GM21381 (cell line): ENCODE data around the gene FBRSL1.

Experiments used
- ATAC-seq: cut with Tn5 transposase; IDR thresholded peaks from one replicate; pipeline ENCODE4 v1.9.1; 2021; ENCODE audit warnings: mild to moderate bottlenecking, moderate library complexity; ENCODE audit not compliant: unreplicated experiment

Gene FBRSL1

DNA sequence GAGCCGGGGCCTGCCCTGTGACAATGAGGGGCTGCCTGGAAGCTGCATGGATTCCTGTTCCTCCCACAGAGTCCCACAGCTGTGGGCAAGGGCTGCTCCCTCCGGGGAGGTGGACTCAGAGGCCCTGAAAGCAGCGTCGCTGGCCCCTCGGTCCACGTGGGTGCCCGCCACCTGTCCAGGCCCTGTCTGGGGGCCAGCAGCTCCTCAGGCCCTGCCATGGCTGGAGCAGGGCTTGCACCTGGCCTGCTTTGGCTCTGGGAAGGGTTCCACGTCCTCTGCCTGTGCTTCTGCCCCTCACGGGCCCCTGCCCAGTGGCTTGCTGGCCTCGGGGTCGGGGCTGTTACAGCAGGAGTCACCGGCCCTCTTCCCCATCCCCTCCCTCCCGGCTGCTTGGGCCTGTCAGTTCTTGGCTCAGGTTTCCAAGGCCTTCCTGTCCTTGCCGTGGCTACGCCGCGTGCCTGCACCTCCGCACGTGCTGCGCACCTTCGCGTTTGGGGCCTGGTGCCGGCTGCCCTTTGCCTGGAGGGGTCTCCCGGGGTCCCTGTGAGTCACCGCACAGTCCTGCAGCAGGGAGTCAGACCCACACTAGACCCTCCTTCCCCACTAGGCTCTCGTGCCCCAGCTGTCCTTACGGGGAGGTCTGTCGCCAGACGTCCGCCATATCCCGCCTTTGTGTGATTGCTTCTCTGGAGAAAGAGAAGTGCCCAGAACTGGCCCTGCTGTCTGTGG, 5.8 kb downstream of the FBRSL1 start:
- no peak for ATAC-seq

DNA sequence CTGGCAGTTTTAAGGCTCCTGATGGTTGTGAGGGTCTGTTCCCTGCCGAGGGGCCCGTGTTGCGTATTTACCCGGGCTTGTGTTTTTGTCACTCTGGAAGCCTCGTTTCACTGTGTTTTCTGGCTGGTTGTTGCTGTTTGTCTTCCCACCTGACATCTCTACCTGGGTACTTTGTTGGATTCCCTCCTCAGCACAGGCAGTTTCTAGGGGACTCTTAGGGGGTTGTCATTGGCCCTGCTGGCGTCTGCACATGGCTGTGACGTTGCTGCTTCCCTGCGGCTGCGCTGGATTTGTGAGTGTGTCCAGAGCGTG, 6.4 kb downstream of the FBRSL1 start:
- ATAC-seq: no peak

DNA sequence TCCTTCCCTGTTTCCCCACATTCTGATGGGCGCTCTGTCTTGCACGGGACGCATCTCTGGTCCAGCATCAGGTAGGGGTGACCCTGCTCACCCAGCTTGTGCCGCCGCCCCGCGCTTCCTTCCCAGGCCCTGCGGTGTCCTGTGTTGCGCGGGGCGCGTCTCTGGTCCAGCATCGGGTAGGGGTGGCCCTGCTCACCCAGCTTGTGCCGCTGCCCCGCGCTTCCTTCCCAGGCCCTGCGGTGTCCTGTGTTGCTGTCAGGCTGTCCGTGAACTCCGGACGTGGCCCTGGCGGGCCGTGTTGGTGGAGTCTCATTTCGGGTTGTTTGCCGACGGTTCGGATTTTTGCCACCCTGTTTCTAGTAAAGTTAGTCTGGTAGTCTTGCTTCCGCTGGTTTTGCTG, 6.8 kb downstream of the FBRSL1 start:
- ATAC-seq: no peak

DNA sequence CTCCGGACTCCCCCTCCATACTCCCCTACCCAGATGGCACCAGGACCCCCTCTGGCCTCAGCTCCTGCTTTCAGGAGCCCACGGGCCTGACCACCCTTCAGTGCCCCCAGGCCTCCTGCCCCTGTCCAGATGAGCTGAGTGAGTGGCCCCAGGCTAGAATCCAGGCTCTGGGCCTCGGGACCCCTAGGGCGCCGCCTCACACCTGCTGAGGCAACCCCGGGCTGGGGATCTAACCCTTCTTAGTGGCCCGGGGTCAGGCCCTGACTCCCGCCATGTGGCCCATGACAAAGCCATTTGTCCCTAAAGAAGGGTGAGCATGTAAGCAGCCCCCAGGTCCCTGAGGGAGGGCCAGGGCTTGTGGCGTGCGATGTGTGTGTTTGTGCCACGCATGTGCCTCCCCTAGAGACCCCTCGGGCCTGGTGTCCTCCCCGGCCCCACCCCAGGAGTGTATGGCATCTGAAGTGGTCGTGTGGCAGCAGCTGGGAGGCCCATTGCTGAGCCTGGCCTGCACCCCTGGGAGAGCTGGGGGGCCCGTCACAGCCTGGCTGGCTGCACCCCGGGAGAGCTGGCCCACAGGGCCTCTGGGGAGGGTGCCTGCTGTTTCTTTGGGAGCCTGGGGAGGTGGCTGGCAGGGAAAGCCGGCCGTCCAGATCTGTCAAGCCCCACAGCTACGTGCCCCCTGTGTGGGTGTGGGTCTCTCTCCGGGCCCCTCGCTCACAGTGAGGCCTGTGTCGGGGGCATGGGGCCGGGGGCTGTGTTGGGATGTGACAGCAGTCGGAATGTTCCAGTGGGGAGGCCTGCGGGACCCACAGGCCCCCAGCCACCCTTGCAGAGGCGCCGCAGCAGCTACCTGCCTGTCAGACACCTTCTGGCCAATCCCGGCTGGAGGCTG, 7.8 kb downstream of the FBRSL1 start:
- ATAC-seq: no peak

DNA sequence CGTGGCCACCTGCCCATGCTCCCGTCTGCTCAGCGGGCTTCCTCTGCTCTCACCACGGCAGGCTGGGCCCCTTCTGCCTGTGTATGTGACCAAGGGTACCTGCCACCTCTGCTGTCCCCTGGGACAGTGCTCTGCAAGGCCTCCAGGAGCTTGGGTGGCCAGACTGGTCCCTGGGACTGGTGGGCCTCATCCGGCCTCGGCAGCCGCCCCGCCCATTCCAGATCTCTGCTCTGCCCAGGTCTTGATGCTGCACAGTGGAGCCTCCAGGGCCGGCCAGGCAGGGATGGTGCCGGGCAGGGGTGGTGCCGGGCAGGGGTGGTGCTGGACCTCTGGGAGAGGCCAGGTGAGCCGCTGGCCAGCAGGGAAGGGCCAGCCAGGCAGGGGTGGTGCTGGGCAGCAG, 9.0 kb downstream of the FBRSL1 start:
- no peak for ATAC-seq

DNA sequence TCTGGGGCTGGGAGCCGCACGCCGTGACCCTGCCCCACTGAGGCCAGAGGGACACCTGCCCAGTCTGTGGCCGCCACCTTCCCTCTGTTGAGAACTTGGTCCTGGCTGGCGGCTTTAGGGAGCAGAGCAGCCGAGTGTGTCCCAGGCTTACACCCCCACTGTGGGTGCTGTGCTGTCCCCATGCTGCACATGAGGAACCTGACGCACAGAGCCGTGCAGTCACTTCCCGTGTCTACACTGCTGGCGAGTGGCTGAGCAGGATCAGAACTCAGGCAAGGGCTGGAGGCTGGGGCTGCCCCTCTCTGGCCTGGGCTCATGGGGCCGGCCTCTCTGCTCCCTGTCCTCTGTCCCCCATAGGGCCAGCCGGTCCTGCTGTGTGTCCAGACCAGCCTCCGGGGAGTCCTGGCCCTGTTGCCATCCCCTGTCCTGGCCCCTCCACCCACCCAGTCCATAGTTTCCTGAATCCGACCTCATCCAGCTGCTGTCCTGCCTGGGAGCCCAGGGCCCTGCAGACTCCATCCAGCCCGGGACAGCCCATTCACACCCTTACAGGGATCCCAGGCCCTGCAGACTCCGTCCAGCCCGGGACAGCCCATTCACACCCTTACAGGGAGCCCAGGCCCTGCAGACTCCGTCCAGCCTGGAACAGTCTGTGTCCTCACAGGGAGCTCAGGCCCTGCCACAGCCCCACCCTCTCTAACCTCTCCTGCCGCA, 10.3 kb downstream of the FBRSL1 start:
- no peak for ATAC-seq

DNA sequence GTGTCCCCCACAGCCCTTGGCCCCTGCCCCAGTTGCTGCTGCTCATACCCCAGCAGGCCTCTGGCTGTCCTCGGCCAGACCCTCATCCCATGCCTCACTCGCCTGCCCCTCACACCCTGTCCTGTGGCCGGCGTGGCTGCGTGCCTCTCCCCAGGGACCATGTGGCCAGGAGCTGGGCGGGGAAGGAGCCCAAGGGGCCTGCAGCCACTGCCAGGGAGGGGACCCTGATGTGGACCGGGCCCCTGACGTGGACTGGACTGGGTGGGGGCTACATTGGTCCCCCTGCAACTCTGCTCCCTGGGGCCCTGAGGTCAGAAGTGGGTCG, 10.9 kb downstream of the FBRSL1 start:
- no peak for ATAC-seq

DNA sequence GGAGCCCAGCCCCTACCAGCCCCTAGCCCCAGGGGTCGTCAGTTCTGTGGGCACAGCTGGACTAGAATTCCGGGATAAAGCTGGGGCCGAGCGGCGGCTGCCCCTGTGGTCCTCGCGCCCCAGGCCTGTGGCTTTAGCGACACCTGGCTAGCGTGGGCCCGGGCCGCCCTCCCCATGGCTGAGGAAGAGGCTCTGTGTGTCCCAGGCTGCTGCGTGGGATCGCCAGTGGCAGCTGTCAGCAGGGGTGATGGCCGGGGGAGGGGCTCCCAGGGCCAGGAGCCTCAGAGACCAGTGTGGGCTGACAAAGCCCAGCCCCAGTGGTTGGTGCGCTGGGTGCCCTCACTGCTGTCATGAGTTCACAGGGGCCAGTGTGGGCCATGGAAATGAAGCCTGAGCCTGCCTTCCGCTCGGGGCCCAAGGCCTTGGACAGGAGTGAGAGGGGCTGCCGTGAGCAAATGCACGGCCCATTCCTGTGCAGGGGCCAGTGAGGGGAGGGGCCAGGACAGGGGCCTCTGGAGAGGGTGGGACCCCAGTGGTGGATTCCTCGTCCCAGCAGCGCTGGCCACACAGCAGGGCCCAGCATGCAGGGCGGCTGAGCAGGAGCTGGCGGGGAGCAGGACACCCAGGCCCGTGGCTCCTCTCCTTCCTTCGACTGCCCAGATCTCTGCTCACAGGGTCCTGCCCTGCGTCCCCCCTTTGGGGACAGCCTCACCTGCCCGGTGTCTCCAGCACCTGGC, 11.4 kb downstream of the FBRSL1 start:
- ATAC-seq: no peak

DNA sequence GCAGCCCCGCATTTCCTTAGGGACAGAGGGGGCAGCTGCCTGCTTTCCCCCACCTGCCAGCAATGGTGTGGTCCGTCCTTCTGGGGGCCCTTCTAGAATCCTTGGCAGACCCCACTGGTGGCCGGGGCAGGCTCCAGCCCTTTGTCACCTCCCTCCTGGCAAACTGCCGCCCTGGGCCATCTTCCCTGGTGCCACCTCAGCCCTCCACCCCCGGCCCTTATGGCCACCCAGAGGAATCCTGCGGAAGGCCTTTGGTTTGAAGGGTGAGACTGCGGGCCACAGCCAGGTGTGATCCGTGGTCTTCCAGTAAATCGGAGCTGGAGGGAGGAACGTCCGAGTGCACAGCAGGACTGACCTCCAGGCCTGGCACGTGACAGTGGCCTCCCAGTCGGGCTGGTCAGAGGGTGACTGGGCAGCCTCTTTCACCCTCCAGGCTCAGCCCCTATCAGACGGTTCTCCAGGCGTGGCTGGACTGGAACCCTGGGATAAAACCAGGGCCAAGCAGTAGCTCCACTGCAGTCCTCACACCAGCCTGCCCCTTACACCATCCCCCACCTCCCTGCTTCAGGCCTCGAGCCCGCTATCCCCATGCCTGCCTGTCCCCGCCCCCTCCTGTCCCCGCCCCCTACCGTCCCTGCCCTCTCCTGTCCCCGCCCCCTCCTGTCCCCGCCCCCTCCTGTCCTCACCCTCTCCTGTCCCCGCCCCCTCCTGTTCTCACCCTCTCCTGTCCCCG, 12.4 kb downstream of the FBRSL1 start:
- no peak for ATAC-seq

DNA sequence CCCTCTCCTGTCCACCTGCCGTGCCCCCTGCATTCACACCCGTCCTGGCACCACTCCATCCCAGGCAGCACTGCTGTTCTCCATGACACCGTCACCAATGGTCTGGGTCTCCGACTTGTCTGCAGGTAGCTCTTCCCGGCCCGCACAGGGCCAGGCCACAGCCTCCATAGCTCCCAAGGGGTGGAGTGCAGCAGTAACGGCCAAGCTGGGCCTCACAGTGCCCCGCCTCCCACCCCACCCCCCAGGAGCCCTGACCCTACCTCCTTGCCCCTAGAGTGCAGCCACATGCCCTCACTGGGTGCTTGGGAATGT, 12.9 kb downstream of the FBRSL1 start:
- no peak for ATAC-seq

DNA sequence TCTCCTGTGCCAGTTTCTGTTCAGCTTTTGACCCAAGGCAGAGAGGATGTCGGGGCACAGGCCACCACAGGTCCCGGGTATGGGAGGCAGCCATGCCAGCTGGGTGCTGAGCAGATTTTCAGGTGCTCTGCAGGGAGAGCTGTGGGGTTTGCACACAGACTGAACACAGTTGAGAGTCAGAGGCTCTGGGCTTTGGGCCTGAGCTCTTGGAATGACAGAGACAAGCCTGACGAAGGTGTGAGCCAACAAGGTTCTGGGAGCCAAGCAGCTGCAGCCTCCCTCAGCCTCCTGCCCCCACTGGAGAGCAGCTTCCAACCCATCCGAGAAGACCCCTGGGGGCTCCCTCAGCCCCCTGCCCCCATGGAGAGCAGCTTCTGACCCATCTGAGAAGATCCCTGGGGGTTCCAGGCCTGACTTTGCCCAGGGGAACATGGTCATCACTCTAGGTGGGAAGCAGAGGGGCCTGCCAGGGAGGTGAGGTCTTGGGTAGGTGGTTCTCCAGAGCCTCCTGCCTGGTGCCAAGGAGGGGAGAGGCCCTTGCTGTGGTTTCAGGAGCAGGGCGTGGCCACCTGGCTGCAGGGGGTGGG, 13.8 kb downstream of the FBRSL1 start:
- ATAC-seq: no peak

DNA sequence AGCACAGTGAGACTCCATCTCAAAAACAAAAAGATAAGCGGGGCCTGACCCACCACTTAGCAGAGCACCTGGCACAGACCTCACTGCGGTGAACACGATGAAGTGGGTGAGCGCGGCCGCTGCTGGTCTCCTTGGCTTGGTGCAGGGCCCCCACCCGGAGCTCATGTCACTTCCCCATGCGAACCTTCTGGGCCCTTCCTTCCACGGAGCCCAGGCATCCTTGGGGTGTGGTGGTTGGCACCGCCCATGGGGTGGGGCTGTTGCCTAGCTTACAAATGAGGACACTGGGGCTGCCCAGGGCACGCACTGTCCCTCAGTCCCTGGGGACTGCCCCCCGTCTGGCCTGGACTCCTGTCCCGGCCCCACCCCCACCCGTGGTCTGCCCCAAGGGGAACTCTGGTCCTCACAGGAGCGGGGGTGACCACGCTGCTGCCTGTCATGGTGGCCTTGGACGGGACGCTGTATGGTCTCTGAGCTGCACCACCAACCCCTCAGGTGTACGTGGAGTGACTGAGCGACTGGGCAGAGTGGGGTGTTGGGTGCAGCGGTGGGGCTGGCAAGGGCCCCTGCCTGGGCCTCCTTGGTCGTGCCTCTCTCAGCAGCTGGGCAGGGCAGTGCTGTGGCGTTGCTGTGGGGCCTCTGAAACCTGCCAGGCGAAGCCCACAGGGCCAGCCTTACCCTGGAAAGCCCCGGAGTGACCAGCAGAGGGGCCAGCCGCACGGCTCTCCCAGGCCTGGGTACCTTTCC, 15.3 kb downstream of the FBRSL1 start:
- ATAC-seq: no peak

DNA sequence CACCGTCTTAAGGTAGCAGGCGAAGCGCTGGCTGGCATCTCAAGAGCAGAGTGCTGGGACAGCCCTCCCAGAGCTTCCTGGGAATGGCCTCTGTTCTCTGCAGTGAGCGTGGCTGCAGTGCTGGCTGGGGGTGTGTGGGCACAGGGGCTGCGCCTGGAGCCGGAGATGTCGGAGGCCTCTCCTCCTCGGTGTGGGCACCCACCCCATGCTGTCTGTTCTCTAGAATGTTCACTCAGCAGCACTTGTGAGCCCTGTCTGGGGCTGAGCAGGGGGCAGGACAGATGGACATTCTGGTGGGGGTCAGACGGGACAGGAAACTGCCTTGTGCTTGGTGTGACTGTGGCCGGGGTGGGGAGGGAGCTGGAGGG, 15.9 kb downstream of the FBRSL1 start:
- no peak for ATAC-seq

DNA sequence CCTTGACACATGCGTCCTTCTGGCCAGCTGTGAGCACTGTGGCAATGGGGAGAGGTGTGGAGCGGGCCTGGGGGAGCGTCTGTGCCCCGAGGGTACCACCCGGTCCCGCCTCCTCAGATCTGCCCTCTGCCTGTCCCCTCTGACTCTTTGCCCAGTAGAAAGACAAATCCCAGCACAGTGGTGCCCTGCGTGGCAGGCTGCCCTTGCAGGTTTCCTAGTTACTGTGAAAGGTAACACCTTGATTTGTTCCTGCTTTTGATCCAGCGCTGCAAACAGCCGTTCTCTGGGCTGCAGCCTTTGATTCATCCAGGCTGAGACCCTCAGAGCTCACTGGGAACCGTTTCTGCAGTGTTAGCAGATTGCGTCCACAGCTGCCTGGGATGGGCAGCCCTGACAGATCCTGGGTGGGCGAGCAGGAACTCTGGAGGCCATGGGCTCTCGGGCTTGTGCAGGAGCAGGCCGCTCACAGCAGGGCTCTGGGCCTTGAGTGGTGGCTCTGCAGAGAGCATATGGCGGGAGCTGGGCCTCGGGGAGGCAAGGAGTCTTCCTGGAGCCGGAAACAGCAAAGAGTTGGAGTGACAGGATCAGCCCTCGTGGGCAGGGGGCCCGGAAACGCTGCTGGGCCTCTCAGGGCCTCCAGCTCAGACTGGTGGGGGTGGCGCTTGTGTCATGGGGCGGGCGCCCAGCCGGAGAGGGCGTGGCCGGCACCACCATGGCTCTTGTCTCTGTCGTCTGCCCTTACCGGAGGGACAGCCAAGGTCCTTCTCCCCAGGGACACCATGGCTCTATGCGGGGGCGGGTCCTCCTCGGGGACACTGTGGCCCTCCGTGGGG, 16.6 kb downstream of the FBRSL1 start:
- no peak for ATAC-seq

DNA sequence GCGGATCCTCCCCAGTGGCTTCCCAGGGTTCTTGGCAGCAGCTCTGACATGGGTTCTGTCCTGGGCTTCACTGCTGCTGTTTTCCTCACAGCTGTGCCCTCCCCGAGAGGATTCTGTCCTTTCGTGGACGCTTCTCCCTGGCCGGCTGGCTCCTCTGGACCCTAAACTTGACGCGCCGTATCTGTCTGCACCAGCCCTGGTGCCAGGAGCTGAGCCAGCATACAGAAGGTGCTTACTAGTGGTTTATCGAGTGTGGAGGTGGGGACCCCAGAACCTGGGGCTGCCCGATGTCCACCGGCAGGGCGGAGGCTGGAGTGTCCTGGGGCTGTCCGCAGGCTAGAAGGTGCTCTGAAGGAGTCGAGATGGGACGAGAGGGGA, 17.2 kb downstream of the FBRSL1 start:
- ATAC-seq: no peak

DNA sequence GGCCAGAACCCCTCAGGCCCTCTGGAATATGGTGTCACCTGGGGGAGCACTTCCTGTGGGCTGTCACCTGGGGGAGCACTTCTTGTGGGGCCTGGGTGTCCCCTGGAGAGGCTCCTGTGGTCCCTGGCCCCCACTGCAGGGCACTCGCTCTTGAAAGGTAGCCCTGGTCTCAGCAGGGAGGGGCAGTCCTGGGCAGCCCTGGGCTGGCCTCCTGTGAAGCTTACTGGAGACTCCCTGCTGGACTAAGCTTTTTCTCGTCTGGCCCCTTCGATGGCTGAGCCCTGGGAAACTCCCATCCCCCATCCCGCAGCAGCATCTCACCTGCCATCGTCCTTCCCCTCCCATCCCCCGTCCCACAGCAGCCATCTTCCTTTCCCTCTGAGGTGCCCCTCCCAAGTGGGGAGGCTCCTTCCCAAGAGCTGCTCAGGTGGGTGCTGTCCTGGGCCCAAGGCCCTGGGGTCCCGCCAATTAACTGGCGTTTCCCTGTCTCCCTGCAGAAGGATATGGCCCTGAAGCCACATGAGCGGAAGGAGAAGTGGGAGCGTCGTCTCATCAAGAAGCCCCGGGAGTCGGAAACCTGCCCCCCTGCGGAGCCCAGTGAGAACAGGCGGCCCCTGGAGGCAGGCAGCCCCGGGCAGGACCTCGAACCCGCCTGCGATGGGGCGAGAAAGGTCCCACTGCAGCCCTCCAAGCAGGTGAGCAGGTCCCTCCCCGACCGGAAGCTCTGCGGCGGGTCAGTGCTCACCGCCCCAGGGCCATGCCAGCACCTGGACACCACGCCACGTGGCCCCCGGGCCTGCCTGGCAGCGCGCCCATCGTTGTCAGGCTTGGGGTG, 17.9 kb downstream of the FBRSL1 start:
- ATAC-seq: no peak

DNA sequence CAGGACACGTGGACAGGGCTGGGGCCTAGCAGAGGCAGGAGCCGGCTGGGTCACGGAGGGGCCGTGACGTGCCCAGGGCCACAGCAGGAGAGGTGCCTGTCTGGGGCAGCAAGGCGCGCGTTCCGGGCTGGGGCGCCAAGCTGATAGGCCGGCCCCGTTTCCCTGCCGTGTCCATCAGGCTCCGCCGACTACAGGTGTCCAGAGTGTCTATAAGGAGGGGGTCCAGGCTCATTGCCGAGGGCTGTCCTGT, 18.5 kb downstream of the FBRSL1 start:
- no peak for ATAC-seq
